Brain microvascular endothelial cell (primary cell): ENCODE results near the gene RNF213.

Source experiments
- DNase-seq: peaks from one replicate; pipeline ENCODE4 v3.0.0-alpha.2; 2020
- H3K27ac ChIP-seq: fragments of 250-450 bp; sonication (Bioruptor Pico); 2 replicates; pipeline ENCODE4 v1.5.1; 2020; ENCODE audit warnings: mild to moderate bottlenecking, moderate library complexity
- H3K27me3 ChIP-seq: fragments of 250-450 bp; sonication (Bioruptor Pico); replicated peaks from 2 replicates; pipeline ENCODE4 v1.5.1; 2020; ENCODE audit warnings: mild to moderate bottlenecking
- H3K36me3 ChIP-seq: fragments of 250-450 bp; sonication (Bioruptor Pico); replicated peaks from 2 replicates; pipeline ENCODE4 v1.5.1; 2020; ENCODE audit warnings: mild to moderate bottlenecking
- H3K4me3 ChIP-seq: 2 replicates; pipeline ENCODE4 v1.5.1; 2011; ENCODE audit warnings: low read depth, mild to moderate bottlenecking, control low read depth, low read length, moderate library complexity
- CTCF ChIP-seq: IDR thresholded peaks from 2 replicates; pipeline ENCODE4 v1.5.1; 2011; ENCODE audit warnings: low read depth, mild to moderate bottlenecking, moderate library complexity, low read length, control low read depth, inconsistent platforms; ENCODE audit errors: missing control alignments
- in situ Hi-C: cut with HindIII; loops from 2 replicates; pipeline ENCODE4 v1.10.0; 2017; ENCODE audit warnings: low sequenced_read_pairs, low pct_ligation_motif_present

Gene RNF213

GRCh38 chr17:80442764-80443163 is 182.1 kb downstream of the RNF213 start:
- Histone ChIP-seq H3K36me3 (no peaks in the 10 kb centered on the region), H3K27me3 (peaks cover 4% of the 10 kb centered on the region), H3K27ac (no peak overlapping the region), H3K4me3 (no peak overlapping the region)
- in situ Hi-C loops = loop anchor here (25.0 kb wide), 1 partner anchor 420 kb away; no protein-coding TSS in a partner anchor
- TF ChIP-seq CTCF = no peak
- DNase-seq = no peak

GRCh38 chr17:80443498-80443897 is 182.8 kb downstream of the RNF213 start:
- no peak overlapping the region for H3K27ac ChIP-seq
- no peak overlapping the region for H3K4me3 ChIP-seq
- TF ChIP-seq CTCF = no peak
- DNase-seq = no peak
- peaks cover 4% of the 10 kb centered on the region for H3K27me3 ChIP-seq
- in situ Hi-C loops = loop anchor here (25.0 kb wide), 1 partner anchor 419 kb away; no protein-coding TSS in a partner anchor
- H3K36me3 ChIP-seq = no peaks in the 10 kb centered on the region

GRCh38 chr17:80443916-80444643 is 183.4 kb downstream of the RNF213 start:
- peaks cover 4% of the 10 kb centered on the region for H3K27me3 ChIP-seq
- in situ Hi-C loops = loop anchor here (25.0 kb wide), 1 partner anchor 418 kb away; no protein-coding TSS in a partner anchor
- no peaks in the 10 kb centered on the region for H3K36me3 ChIP-seq
- DNase-seq = no peak
- TF ChIP-seq CTCF = no peak
- H3K4me3 ChIP-seq = no peak overlapping the region
- H3K27ac ChIP-seq = no peak overlapping the region

GRCh38 chr17:80444644-80444979 is 184.0 kb downstream of the RNF213 start:
- no peak overlapping the region for H3K4me3 ChIP-seq
- TF ChIP-seq CTCF = no peak
- H3K36me3 ChIP-seq = no peaks in the 10 kb centered on the region
- H3K27me3 ChIP-seq = peaks cover 4% of the 10 kb centered on the region
- no peak for DNase-seq
- no peak overlapping the region for H3K27ac ChIP-seq
- in situ Hi-C loops = loop anchor here (25.0 kb wide), 1 partner anchor 418 kb away; no protein-coding TSS in a partner anchor

GRCh38 chr17:80445007-80445725 is 184.5 kb downstream of the RNF213 start:
- no peak for TF ChIP-seq CTCF
- DNase-seq = no peak
- in situ Hi-C loops = loop anchor here (25.0 kb wide), 1 partner anchor 417 kb away; no protein-coding TSS in a partner anchor
- H3K4me3 ChIP-seq = no peak overlapping the region
- peaks cover 4% of the 10 kb centered on the region for H3K27me3 ChIP-seq
- H3K27ac ChIP-seq = no peak overlapping the region
- no peaks in the 10 kb centered on the region for H3K36me3 ChIP-seq
